DND-41 (cell line): ENCODE results near the gene PRAC2.

ENCODE experiments used
- ATAC-seq: fragments of 200-7000 bp; cut with Tn5 transposase; 3 replicates; pipeline ENCODE4 v1.9.1; 2021; ENCODE audit warnings: low read depth; ENCODE audit not compliant: insufficient read depth
- DNase-seq: peaks from one replicate; pipeline ENCODE4 v3.0.0-alpha.2; 2020
- H2AFZ ChIP-seq: 2 replicates; pipeline ENCODE4 v1.6.0; 2012; ENCODE audit warnings: low read depth, low read length
- H3K27ac ChIP-seq: 2 replicates; pipeline ENCODE4 v1.5.1; 2012; ENCODE audit warnings: low read length, inconsistent platforms
- H3K27me3 ChIP-seq: fragments of 200-600 bp; sonication (generic); 2 replicates; pipeline ENCODE4 v1.6.0; 2012; ENCODE audit warnings: low read length, mild to moderate bottlenecking, inconsistent platforms; ENCODE audit not compliant: insufficient read depth, poor library complexity
- H3K36me3 ChIP-seq: 2 replicates; pipeline ENCODE4 v1.5.1; 2012; ENCODE audit warnings: low read length, inconsistent platforms; ENCODE audit not compliant: insufficient read depth
- H3K4me1 ChIP-seq: 2 replicates; pipeline ENCODE4 v1.5.1; 2012; ENCODE audit warnings: mild to moderate bottlenecking, low read length; ENCODE audit not compliant: insufficient read depth
- H3K4me2 ChIP-seq: 2 replicates; pipeline ENCODE4 v1.6.0; 2012; ENCODE audit warnings: mild to moderate bottlenecking, moderate library complexity, low read length, inconsistent platforms; ENCODE audit not compliant: insufficient read depth
- H3K4me3 ChIP-seq, 2 experiments: fragments of 200-600 bp in 1 of 2; shearing (Covaris generic) in 1 of 2; 2 replicates each; pipeline ENCODE4 v1.5.1; 2012 to 2016; ENCODE audit warnings: inconsistent platforms in 2 of 2, low read length in 2 of 2, mild to moderate bottlenecking in 2 of 2, low read depth in 1 of 2, moderate library complexity in 1 of 2
- H3K79me2 ChIP-seq: 2 replicates; pipeline ENCODE4 v1.6.0; 2012; ENCODE audit warnings: low read length, inconsistent platforms; ENCODE audit not compliant: insufficient read depth
- H3K9ac ChIP-seq: 2 replicates; pipeline ENCODE4 v1.6.0; 2012; ENCODE audit warnings: low read depth, mild to moderate bottlenecking, inconsistent platforms, low read length, moderate library complexity
- H3K9me3 ChIP-seq: 2 replicates; pipeline ENCODE4 v1.5.1; 2012; ENCODE audit warnings: low read length, moderate library complexity, mild to moderate bottlenecking, inconsistent platforms; ENCODE audit not compliant: insufficient read depth, severe bottlenecking
- H4K20me1 ChIP-seq: 2 replicates; pipeline ENCODE4 v1.6.0; 2012; ENCODE audit warnings: low read length; ENCODE audit not compliant: insufficient read depth
- EZH2 ChIP-seq: IDR thresholded peaks from 3 replicates; pipeline ENCODE4 v1.6.1; 2012; ENCODE audit warnings: borderline replicate concordance, low read depth, mild to moderate bottlenecking, moderate library complexity, low read length, inconsistent platforms; ENCODE audit not compliant: severe bottlenecking
- TF ChIP-seq, protein P1 (sequence below): IDR thresholded peaks from 2 replicates; pipeline ENCODE4 v1.5.1; 2012; ENCODE audit warnings: borderline replicate concordance, low read length, moderate library complexity, mild to moderate bottlenecking; ENCODE audit not compliant: poor library complexity, severe bottlenecking; ENCODE audit errors: extremely low read depth

Gene PRAC2

DNA sequence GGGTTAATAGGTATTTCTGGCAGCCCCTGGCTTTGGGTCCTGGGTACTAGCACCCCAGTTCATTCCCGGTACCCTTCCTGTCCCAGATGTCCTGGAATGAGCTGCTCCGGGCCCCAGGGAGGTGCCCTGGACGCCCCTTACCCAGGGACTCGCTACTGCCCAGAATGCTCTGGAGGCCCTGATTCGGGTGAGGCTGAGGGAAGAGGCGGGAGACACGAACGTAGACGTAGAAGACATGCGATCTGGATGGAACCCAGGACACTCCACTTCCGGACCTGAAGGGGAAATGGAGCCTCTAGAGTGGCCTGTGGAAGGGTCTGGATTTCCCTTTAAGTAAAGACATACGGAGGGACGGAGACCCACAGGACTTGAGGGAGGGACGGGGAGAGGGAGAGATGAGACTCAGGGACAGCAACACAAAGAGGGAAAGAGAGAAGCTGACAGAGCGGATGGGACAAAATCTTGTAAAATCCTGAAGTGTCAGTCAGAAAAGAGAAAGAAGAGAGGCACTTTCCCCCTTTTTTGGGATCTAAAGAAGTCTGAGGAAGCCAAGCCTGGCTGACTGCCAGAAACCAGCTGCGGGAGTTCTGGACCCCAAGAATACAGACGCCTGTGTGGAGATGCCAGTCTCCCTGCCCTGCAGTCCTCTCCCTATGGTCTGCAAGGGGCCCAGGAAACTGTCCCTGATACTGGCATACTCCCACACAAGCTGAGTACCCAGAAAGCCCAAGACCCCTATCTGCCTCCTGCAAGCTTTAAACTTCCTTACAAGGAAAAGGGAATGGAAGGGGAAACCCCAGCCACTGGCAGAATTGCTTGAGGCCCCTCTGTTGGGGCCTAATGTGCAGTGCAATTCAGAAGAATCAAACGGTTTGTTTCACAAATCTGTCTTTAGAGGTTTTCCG, 6.6 kb downstream of the PRAC2 start:
- Histone ChIP-seq H3K4me2 (no peak overlapping the region), H3K36me3 (no peaks in the 10 kb centered on the region), H2AFZ (no peak overlapping the region), H3K4me3 (no peak overlapping the region), H3K4me1 (no peaks in the 10 kb centered on the region), H3K79me2 (no peaks in the 10 kb centered on the region), H3K27ac (no peak overlapping the region), H4K20me1 (no peaks in the 10 kb centered on the region), H3K27me3 (peaks cover 49% of the 10 kb centered on the region), H3K9ac (no peak overlapping the region), H3K9me3 (no peaks in the 10 kb centered on the region)
- ATAC-seq = no peak
- no peak for DNase-seq
- TF ChIP-seq EZH2 = no peak
- TF ChIP-seq, protein P1, sequence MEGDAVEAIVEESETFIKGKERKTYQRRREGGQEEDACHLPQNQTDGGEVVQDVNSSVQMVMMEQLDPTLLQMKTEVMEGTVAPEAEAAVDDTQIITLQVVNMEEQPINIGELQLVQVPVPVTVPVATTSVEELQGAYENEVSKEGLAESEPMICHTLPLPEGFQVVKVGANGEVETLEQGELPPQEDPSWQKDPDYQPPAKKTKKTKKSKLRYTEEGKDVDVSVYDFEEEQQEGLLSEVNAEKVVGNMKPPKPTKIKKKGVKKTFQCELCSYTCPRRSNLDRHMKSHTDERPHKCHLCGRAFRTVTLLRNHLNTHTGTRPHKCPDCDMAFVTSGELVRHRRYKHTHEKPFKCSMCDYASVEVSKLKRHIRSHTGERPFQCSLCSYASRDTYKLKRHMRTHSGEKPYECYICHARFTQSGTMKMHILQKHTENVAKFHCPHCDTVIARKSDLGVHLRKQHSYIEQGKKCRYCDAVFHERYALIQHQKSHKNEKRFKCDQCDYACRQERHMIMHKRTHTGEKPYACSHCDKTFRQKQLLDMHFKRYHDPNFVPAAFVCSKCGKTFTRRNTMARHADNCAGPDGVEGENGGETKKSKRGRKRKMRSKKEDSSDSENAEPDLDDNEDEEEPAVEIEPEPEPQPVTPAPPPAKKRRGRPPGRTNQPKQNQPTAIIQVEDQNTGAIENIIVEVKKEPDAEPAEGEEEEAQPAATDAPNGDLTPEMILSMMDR = no peak

DNA sequence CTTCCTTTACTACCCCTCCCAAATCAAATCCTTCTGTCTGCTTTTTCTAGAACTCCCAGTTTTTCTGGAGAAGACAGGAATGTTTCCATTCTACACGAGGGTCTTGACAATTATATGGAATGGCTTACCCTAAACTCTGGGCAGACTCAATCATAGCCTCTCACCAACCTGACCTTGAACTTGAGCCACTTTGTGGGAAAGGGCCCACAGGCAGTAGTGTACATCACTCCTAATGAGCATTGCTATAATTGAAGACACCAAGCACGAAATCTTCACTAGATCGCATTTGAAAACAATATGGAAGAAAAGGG, 7.2 kb downstream of the PRAC2 start:
- Histone ChIP-seq H3K9me3 (no peaks in the 10 kb centered on the region), H3K9ac (no peak overlapping the region), H4K20me1 (no peaks in the 10 kb centered on the region), H3K4me2 (no peak overlapping the region), H3K79me2 (no peaks in the 10 kb centered on the region), H3K27me3 (peaks cover 51% of the 10 kb centered on the region), H3K4me3 (no peak overlapping the region), H3K27ac (no peak overlapping the region), H3K36me3 (no peaks in the 10 kb centered on the region), H2AFZ (no peak overlapping the region), H3K4me1 (no peaks in the 10 kb centered on the region)
- TF ChIP-seq EZH2 = no peak
- TF ChIP-seq, protein P1 = no peak
- no peak for DNase-seq
- no peak for ATAC-seq

DNA sequence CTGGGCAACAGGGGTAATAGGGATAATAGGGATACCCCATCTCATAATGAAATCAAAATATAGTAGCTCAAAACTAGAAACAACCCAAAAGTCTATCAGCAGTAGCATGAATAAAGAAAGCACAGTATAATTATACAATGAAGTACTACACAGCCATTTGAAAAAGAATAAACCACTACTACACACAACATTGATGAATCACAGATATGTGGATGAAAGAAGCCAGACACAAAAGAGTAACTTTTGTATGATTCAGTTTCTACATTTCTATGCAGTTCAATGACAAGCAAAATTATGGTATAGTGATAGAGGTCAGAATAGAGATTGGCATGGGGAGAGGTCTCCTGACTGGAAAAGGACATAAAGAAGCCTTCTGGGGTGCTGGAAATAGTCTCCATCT, 8.4 kb downstream of the PRAC2 start:
- Histone ChIP-seq H3K27ac (no peak overlapping the region), H3K36me3 (no peaks in the 10 kb centered on the region), H3K79me2 (no peaks in the 10 kb centered on the region), H3K4me2 (no peak overlapping the region), H2AFZ (no peak overlapping the region), H3K4me1 (no peaks in the 10 kb centered on the region), H3K9me3 (no peaks in the 10 kb centered on the region), H3K27me3 (peaks cover 57% of the 10 kb centered on the region), H3K9ac (no peak overlapping the region), H4K20me1 (no peaks in the 10 kb centered on the region), H3K4me3 (no peak overlapping the region)
- ATAC-seq = no peak
- TF ChIP-seq, protein P1 = no peak
- TF ChIP-seq EZH2 = no peak
- DNase-seq = no peak
